ENCODE data around the gene WDR1.

- no peak for TF ChIP-seq POLR2AphosphoS5 (IDR thresholded peaks at IDR 0.05; ENCODE audit: borderline replicate concordance, low read depth, low read length)
- no peak for TF ChIP-seq EZH2 (IDR thresholded peaks at IDR 0.05)
- TF ChIP-seq FOXP2 (optimal IDR thresholded peaks at IDR 0.05; ENCODE audit: control extremely low read depth, extremely low read length, insufficient read depth): no peak
Observed at GRCh38 chr4:10047967-10048366, 68.6 kb downstream of the WDR1 start.
